ENCODE data around the gene SCNN1A. TPM values are rescaled to one million over a fixed set of nuclear protein-coding genes. Genes with fewer than 3 reads are reported as not detected.

Gene SCNN1A
- total RNA-seq, 1 experiment from 2014 or later = 549 TPM

DNA sequence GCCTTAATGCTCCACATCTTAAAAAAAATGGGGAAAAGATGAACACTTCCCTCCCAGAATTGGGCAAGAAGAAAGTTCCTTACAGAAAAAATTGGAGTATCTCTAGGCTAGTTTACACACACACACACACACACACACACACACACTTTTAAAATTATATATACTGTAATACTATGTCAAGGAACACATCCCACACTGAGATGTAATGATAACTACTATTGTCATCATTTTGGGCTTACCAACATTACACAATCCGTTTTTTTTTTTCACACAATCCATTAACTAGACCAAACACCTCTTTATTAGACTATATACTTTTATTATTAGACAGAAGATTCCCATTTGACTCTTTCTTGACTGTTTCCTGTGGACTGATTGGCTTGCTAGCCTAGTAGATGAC is 11.1 kb upstream of the SCNN1A start:
- POLR2A ChIA-PET (ENCODE audit: unreplicated experiment) = no interaction called here
- no TSS peak for BruUV-seq (replicated peaks)
- DNase-seq = no peak
- Histone ChIP-seq H3K9me3 (ENCODE audit: insufficient read depth, low read depth) (no peaks in the 10 kb centered on the region), H3K27ac (no peak overlapping the region), H3K4me1 (replicated peaks; ENCODE audit: insufficient read depth) (peaks cover 29% of the 10 kb centered on the region), H3K79me2 (ENCODE audit: low read depth) (peaks cover 52% of the 10 kb centered on the region), H3F3A (ENCODE audit: insufficient read depth, low read depth) (peaks cover 43% of the 10 kb centered on the region), H3K9me2 (ENCODE audit: insufficient read depth) (no peaks in the 10 kb centered on the region), H3K4me3 (no peak overlapping the region), H3K36me3 (ENCODE audit: low read depth) (peaks cover 40% of the 10 kb centered on the region), H3K27me3 (ENCODE audit: insufficient read depth, low read depth) (no peaks in the 10 kb centered on the region), H3K4me2 (peak overlapping the region; percentile 94), H4K20me1 (ENCODE audit: insufficient read depth) (peaks cover 3% of the 10 kb centered on the region), H2AFZ (no peak overlapping the region)
- TF ChIP-seq, protein P1, sequence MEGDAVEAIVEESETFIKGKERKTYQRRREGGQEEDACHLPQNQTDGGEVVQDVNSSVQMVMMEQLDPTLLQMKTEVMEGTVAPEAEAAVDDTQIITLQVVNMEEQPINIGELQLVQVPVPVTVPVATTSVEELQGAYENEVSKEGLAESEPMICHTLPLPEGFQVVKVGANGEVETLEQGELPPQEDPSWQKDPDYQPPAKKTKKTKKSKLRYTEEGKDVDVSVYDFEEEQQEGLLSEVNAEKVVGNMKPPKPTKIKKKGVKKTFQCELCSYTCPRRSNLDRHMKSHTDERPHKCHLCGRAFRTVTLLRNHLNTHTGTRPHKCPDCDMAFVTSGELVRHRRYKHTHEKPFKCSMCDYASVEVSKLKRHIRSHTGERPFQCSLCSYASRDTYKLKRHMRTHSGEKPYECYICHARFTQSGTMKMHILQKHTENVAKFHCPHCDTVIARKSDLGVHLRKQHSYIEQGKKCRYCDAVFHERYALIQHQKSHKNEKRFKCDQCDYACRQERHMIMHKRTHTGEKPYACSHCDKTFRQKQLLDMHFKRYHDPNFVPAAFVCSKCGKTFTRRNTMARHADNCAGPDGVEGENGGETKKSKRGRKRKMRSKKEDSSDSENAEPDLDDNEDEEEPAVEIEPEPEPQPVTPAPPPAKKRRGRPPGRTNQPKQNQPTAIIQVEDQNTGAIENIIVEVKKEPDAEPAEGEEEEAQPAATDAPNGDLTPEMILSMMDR (conservative IDR thresholded peaks at IDR 0.05) = no peak
- no peak for TF ChIP-seq EZH2 (IDR thresholded peaks at IDR 0.05; ENCODE audit: low read depth)
- intact Hi-C loops (cut with micrococcal nuclease; ENCODE audit: unreplicated experiment) = no loop called here
- CTCF ChIA-PET = interaction anchor here (0.7 kb wide), 1 partner anchor 50 kb away, joined by 4 read pairs; no protein-coding TSS in a partner anchor

GRCh38 chr12:6386038-6386437 is 10.7 kb upstream of the SCNN1A start:
- H3K4me2 ChIP-seq = peak overlapping the region; percentile 94
- peaks cover 52% of the 10 kb centered on the region for H3K79me2 ChIP-seq (ENCODE audit: low read depth)
- H3K36me3 ChIP-seq (ENCODE audit: low read depth) = peaks cover 35% of the 10 kb centered on the region
- no peaks in the 10 kb centered on the region for H3K27me3 ChIP-seq (ENCODE audit: insufficient read depth, low read depth)
- H3K4me1 ChIP-seq (replicated peaks; ENCODE audit: insufficient read depth) = peaks cover 29% of the 10 kb centered on the region
- H3K4me3 ChIP-seq = no peak overlapping the region
- H3K9me2 ChIP-seq (ENCODE audit: insufficient read depth) = no peaks in the 10 kb centered on the region
- intact Hi-C loops (cut with micrococcal nuclease; ENCODE audit: unreplicated experiment) = no loop called here
- TF ChIP-seq, protein P1 (conservative IDR thresholded peaks at IDR 0.05) = no peak
- no peak for TF ChIP-seq EZH2 (IDR thresholded peaks at IDR 0.05; ENCODE audit: low read depth)
- H3F3A ChIP-seq (ENCODE audit: insufficient read depth, low read depth) = peaks cover 41% of the 10 kb centered on the region
- POLR2A ChIA-PET (ENCODE audit: unreplicated experiment) = interaction anchor here (0.6 kb wide), 2 partner anchors 51 to 63 kb away, joined by 4 read pairs; no protein-coding TSS in a partner anchor
- BruUV-seq (replicated peaks) = no TSS peak
- no peak overlapping the region for H2AFZ ChIP-seq
- CTCF ChIA-PET = interaction anchor here (0.7 kb wide), 1 partner anchor 50 kb away, joined by 4 read pairs; no protein-coding TSS in a partner anchor
- H3K27ac ChIP-seq = no peak overlapping the region
- DNase-seq = no peak
- no peaks in the 10 kb centered on the region for H3K9me3 ChIP-seq (ENCODE audit: insufficient read depth, low read depth)
- H4K20me1 ChIP-seq (ENCODE audit: insufficient read depth) = peaks cover 3% of the 10 kb centered on the region

GRCh38 chr12:6384499-6385436 is 9.4 kb upstream of the SCNN1A start:
- Histone ChIP-seq H3K9me2 (ENCODE audit: insufficient read depth) (no peaks in the 10 kb centered on the region), H3K79me2 (ENCODE audit: low read depth) (peaks cover 52% of the 10 kb centered on the region), H3K27me3 (ENCODE audit: insufficient read depth, low read depth) (no peaks in the 10 kb centered on the region), H3K36me3 (ENCODE audit: low read depth) (peaks cover 31% of the 10 kb centered on the region), H3F3A (ENCODE audit: insufficient read depth, low read depth) (peaks cover 31% of the 10 kb centered on the region), H3K4me1 (replicated peaks; ENCODE audit: insufficient read depth) (peaks cover 29% of the 10 kb centered on the region), H3K9me3 (ENCODE audit: insufficient read depth, low read depth) (no peaks in the 10 kb centered on the region), H2AFZ (peak overlapping the region; percentile 72), H3K4me3 (peak overlapping the region; percentile 77), H3K27ac (peak overlapping the region; percentile 69), H4K20me1 (ENCODE audit: insufficient read depth) (peaks cover 3% of the 10 kb centered on the region; the same call in 1 of the 2 replicates), H3K4me2 (peak overlapping the region; percentile 94)
- no peak for TF ChIP-seq EZH2 (IDR thresholded peaks at IDR 0.05; ENCODE audit: low read depth)
- TF ChIP-seq, protein P1 (conservative IDR thresholded peaks at IDR 0.05) = no peak
- intact Hi-C loops (cut with micrococcal nuclease; ENCODE audit: unreplicated experiment) = loop anchor here (1.0 kb wide), 1 partner anchor 8 kb away; no protein-coding TSS in a partner anchor
- TSS peak; percentile 27 for BruUV-seq (replicated peaks)
- ChIA-PET POLR2A (ENCODE audit: unreplicated experiment) (interaction anchor here (0.5 to 1.8 kb wide), 7 partner anchors 8 to 149 kb away, joined by 3 to 33 read pairs (median 5); partner anchors contain the start of genes GAPDH and TNFRSF1A), CTCF (interaction anchor here (0.7 kb wide), 2 partner anchors 14 to 124 kb away, joined by 3 to 4 read pairs; no protein-coding TSS in a partner anchor)
- DNase-seq = peak in 1 of 2 experiments; percentile 34

All from PC-9 (cell line).